ENCODE measurements around the gene SYT3.

- TF ChIP-seq CTCF (IDR thresholded peaks at IDR 0.05 in 4 of 5, conservative IDR thresholded peaks at IDR 0.05 in 1 of 5) (no peak), POLR2A (IDR thresholded peaks at IDR 0.05) (no peak)
Observed at GRCh38 chr19:50573741-50574461, 65.8 kb downstream of the SYT3 start.

Data from gastrocnemius medialis (tissue), 4 donors.